GM19240 (cell line): ENCODE measurements around the gene TBCCD1.
"Not testable (repeated sequence)": the region's sequence is repeated elsewhere in the genome, so short reads cannot be mapped to it uniquely, and the experiment has no call there.

Experiments
- DNase-seq: peaks from one replicate; pipeline ENCODE4 v3.0.0; 2011; ENCODE audit warnings: low spot score; ENCODE audit not compliant: insufficient read length

TBCCD1 gene

DNA sequence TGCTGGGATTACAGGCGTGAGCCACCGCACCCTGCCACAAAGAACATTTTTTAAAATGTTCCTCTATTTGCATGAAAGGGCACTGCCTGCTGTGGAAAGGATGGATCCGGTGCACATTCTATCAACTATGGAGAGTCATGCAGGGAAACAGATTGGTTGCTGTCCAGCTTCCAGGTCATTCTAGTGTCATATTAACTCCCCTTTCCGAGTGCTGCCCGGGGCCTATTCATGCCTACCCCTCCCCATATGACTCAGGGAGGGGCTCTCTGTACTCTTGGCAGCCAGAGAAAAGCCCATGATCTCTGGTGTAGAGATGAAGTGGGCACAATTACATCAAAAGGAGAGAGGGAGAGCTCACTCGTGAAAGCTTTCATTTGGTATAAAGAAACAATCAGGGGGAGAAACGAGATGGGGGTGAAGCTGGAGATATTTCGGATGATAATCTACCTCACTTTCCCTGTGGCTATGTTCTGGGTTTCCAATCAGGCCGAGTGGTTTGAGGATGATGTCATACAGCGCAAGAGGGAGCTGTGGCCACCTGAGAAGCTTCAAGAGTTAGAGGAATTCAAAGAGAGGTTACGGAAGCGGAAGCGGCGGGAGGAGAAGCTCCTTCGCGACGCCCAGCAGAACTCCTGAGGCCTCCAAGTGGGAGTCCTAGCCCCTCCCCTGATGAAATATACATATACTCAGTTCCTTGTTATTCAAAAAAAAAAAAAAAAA lies 29.6 kb upstream of the TBCCD1 start:
- no peak for DNase-seq

DNA sequence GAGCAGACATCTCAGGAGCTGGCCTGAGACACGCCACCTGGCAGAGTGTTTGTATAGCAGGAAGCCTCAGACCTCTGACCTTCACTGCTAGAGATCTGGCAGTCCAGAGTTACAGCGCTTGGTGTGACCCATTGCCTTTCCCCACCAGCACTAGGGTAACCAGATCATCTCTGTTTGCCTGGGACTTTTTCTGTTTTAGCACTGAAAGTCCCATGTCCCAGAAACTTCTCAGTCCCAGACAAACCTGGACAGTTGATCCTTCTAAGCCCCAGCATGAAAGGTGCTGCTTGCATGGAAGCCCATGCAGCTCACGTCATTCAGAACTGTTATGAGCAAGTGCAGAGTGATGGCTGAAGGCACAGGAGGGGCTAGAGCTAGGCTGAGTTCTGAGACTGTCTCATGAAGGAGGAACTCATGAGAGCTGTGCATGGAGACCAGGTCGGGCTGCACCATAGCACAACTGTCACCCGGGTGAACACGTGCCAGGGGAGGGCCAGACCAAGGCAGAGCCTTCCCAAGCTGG lies 27.5 kb upstream of the TBCCD1 start:
- no peak for DNase-seq

DNA sequence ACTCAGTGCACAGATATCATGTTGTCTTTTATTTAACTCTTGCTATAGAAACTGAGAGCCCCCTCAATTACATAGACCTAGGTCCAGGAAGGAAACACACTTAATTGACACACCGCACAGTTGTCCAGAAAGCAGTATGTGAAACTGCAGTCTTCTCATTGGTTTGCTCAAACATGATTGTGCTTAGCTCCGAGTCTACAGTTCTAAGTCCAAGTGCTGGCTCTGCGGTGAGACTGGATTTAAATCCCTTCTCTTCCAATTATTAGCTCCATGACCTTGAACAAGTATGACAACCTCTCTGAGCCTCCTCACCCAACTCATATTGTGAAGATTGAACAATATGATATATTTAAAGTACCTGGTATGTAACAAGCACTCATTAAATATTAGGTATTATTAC lies 26.7 kb upstream of the TBCCD1 start:
- no peak for DNase-seq

DNA sequence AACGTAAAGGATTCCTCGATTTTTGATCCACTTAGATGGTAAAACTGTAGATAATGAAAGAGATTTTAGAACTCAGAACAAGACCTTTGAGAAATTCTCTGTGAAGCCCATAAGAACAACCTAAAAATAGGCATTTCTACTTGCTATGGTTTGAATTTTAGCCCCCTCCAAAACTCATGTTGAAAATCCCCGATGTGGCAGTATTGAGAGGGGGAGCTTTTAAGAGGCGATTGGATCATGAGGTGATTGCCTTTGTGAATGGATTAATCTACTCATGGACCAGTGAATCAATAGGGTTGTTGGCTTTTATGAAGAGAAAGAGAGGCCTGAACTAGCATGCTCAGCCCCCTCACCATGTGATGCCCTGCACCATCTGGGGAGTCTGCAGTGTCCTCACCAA lies 25.5 kb upstream of the TBCCD1 start:
- DNase-seq = no peak

DNA sequence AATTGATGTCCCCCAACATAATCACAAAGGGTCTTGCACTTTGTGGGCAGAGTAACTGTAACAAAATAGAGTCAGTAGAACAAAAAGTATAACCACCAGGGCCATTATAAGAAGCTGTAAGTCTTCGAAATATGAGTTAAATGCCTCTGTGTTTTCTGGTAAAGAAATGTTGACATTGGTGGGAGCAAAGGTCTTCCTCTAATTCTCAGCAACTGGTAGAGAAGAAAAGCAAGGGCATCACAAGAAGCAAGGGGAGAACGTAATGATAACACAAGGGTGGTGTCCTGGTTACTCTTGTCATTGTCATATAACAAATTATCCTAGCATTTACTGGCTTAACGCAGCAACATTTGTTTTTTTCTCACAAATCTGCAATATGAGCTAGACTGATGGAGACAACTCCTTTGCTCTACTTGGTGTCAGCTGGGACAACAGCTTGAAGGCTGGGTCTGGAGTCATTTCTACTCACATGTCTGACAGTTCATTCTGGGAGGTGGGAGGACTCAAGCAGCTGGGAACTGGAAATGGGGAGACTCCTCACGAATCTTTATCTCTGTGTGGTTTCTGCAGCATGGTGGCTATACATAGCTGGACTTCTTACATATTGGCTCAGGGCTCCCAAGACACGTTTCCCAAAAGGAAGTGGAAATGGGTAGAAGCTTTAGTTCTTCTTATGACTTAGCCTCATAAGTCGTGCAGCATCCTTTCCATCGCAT lies 23.6 kb upstream of the TBCCD1 start:
- no peak for DNase-seq

DNA sequence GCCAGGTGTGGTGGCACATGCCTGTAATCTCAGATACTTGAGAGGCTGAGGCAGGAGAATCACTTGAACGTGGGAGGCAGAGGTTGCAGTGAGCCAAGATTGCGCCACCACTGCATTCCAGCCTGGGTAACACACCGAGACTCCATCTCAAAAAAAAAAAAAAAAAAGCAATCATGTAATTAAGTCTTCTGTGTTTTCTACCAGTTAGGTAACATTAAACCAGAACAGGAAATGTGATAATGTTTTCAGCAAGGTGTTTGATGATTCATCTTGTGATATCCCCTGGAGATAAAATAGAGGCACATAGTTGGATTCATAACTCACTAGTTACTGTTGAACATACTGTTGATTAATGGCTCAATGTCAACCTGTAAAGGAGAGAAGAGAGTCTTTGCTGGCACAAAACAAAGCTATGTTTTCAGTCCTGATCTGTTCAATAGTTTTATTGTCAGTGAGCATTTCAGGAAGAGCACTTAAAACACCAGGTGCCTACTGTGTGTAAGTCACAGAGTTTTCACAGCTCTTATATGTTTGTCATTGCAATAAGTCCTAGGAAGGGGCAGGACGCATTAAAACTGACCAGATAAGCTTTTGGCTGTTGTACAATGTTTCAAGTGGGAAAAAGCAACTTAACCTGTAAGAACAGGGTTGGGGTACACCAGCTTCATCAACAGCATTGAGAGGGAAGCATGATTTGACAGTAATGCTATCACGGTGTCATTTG lies 22.9 kb upstream of the TBCCD1 start:
- no peak for DNase-seq

DNA sequence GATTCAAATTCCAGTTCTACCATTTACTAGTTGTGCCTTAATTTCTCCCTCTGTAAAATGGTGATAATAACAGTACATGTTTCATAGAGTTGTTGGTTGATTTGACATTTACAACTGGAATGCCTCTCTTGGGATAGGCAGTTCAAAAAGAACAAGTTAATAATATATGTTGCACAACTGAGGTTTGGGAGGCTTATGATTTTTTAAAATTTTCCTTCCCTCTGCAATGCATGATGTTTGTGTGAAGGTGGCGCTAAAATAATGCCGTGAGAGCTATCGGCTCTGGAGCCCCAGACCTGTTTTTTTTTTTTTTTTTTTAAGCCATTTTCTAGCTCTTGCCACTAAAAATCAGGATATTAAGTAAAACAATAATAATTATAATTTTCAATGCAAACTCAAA lies 22.0 kb upstream of the TBCCD1 start:
- DNase-seq = no peak

DNA sequence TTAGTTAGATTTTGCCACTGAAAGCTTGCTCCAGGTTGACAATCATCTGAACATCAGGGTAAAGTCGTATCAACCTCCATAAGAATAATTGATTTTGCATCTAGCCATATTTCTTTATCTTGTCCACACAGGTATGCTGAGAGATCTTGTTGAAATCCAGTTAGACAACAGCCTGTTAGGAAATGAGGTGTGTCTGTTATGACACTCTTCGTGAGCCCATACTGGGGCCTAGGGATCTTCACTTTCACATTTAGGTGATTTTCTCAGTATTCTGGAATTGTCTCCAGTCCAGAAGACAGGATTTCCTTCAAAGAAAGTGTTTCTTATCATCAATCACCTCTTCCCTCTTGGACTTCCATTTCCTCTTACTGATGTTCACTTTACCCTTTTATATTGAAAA lies 21.5 kb upstream of the TBCCD1 start:
- no peak for DNase-seq

DNA sequence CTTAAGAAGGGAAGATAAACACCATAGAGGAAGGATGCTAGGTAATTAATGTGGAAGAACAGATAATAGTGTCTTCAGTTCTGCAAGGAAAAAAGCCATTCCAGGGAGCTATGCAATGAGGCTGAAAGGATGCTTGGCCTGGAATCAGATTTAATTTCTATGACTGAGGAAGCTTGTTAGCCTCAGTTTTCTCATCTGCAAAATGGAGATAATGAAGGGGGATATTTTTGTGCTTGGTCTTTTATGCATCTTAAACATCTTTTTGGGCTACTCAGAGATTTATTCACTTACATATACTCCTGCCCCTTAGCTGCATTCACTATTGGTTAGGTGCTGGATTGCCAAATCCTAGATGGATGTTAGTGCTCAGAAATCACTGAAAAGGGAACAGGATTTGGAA lies 20.0 kb upstream of the TBCCD1 start:
- DNase-seq = no peak

DNA sequence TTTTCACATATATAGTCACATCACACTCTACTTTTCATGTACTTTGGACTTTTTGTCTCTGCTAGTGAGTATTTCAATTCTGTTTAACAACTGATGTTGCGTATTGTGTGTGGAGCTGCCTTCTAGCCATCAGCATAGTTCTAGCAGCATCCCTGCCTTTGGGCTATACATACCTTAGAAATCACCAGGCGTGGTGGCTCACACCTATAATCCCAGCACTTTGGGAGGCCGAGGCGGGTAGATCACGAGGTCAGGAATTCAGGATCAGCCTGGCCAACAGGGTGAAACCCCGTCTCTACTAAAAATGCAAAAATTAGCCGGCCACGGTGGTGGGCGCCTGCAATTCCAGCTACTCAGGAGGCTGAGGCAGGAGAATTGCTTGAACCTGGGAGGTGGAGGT lies 19.1 kb upstream of the TBCCD1 start:
- DNase-seq = not testable (repeated sequence)

DNA sequence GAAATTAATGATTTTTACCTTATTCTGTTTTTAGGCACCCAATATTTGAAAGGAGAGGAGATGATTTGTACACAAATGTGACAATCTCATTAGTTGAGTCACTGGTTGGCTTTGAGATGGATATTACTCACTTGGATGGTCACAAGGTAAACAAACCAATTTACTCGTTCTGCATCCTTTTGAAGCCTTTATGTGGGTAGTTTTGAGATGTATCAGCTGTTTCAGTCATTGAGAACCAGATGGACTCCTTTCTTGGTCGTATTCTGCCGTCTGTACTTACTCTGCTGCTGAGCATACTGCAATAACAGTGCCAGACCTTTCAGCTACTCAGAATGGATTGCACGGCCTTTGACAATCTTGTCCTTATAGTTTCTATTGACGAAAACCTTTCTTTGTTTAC lies 16.7 kb upstream of the TBCCD1 start:
- DNase-seq = no peak

DNA sequence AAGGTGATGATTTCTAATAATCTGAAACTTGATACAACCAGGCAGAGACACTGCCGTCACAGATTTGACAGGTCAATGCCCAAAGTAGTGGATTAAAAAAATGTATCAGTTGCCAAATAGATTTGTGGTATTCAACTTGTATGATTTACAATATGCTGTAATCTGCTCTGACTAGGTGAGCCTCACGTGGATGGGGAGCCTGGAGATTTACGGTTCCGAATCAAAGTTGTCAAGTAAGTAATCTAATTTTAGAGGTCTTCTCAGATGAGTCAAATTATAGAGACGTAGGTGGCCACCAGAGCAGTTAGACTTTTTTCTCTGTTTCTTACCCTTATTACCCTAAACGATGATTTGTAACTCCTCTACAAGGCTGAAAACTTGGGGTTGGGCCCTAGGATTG lies 15.4 kb upstream of the TBCCD1 start:
- no peak for DNase-seq

DNA sequence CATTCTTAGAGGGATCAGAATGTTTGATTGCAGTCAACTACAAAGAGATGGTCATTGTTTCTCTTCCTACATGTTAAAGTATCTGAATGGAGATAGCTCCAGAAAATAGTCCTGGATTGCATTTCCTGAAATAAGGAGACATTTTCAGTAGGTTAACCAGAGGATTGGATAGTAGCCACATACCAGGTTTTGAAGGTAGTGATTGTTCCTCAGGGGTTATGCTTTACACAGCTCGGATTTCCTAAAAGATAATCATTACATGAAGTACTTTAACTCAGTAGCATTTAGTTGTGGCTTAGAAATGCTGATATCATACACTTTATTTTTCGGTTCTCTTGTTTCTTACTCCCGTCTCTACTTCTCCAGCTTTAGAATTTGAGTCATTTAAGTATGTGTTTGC lies 13.6 kb upstream of the TBCCD1 start:
- DNase-seq = no peak

DNA sequence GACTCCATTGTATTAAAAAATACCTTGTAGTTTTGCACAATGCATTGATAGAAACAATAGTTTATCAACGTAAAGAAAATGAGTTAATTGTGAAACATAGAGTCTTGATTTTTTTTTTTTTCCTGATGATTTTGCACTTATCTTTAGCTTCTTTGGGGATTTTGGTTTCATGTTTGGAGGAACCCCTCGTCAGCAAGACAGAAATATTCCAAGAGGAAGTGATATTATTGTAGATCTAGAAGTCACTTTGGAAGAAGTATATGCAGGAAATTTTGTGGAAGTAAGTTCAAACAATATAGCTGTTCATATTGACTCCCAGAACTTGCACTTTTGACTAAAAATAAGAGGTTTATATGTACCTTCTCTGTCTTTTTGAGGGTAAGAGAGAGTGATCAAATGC lies 10.4 kb upstream of the TBCCD1 start:
- no peak for DNase-seq

DNA sequence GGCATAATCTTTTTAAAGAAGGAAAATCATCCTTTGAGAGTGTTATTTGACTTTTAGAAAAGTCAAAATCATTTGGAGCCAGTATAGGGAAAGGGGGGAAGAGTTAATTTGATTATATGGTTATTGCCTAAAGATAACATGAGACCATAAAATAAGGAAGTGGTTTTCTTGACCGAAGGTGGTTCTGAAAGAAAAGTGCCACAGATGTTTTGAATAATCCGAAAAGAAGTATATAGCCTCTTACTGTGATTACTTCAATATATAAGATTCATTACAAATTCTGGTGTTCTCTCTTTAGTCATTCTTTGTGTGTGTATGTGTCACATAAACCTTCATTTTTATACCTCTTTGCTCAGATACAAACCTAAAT lies 4.5 kb upstream of the TBCCD1 start:
- no peak for DNase-seq

DNA sequence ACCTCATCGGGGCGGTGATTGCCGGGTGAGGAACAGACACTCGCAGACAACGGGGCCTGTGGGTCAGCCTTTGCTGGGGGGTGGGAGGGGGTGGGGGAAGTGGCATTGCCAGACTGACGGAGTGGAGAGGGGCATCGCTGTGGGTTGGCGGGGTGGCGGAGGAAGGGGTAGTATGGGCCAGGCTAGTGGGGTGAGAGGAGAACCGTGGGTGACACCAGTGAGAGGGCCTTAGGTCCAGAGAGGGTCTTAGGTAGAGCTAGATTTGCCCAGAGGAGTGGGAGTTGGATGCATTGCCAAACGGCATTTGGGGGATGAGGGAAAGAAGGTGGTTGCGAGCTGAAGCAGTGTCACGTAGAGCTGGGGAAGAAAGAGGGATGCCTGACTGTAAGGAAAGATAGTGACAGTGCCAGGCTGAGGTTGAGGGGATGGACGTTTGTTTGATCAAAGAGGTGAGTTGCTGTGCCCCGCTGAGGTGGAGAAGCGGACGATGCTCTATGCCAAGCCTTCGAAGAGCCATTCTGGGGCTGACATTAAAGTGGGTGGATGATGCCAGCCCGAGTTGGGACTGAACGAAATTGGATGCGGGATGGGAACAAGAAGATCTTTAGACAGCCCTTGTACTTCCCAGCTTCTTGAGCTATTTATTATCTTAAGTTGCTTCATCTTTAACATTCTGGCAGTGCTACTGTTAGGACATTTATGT lies 4.0 kb upstream of the TBCCD1 start:
- DNase-seq = no peak

DNA sequence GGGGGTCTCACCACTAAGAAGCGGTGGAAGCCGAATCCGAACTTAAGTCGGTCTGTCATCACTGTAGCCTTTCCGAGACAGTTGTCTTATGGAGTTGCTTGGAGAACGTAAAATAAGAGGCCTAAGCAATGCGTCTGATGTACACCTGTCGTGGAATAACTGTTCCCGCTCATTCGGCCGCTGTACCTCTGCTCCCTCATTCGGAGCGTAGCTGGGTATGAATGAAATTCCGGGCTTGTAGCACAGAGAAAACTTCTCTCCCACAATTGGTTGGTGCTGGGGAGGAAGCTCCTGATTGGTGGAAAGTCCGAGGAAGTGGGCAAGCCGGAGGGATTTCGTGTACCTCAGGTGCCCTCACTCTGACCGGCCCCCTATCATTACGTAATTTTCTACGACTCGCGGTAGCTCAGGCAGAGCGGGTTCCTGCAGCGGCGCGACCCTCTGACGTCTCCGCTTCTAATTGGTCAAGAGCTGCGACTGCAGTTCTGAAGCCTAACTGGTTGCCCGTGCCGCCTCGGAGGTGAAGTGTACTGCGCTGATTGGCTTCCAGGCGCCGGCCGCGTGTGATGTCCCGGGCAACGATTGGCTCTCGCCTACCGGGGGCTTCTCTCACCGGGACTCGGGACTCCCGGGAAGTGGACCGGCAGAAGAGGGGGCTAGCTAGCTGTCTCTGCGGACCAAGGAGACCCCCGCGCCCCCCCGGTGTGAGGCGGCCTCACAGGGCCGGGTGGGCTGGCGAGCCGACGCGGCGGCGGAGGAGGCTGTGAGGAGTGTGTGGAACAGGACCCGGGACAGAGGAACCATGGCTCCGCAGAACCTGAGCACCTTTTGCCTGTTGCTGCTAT lies 3.2 kb upstream of the TBCCD1 start, which contains the start of gene DNAJB11:
Gene DNAJB11, plus strand, starts transcription at position 625 of the 845 bp plus-strand sequence. Its CDS starts 178 bp downstream, at position 803.
- peak; percentile 92 for DNase-seq

DNA sequence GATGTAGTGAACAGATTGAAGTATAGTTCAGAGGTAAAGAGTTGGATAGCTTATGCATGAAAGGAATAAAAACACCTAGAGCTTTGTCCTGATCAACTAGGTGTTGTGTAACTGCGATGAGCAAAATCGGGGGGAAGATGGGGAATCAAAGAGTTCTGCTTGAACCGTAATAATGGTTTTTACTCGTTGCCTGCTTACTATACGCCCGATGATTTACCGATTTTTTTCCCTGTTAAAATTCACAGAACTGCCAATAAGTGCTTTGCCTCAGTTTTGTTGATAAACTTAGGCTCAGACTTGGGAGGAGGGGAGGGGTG lies 2.6 kb upstream of the TBCCD1 start:
- no peak for DNase-seq

DNA sequence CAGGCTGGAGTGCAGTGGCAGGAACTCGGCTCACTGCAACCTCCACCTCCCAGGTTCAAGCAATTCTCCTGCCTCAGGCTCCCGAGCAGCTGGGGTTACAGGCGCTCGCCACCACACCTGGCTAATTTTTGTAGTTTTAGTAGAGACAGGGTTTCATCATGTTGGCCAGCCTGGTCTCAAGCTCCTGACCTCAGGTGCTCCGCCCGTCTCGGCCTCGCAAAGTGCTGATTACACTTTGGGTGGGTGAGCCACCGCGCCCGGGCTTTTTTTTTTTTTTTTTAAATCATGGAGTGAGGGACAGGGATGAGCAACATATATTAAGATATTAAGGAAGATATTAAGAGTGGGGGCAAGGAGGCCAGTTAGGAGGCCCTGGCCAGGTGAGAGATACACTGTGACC lies 2.2 kb upstream of the TBCCD1 start:
- DNase-seq = not testable (repeated sequence)

DNA sequence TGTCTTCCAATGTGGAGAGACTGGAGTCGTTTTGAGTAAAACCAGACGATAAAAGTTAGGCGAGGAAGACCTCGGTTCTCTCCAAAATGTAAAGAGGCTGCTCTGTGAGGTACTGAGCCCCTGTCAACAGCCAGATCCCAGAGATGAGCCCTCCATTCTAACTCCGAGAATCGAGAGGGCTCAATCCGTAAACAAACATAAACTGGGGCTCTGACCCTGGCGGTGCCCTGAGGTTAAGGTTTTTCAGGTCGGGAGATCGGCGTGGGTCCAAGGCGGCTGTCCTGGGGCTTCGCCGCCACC lies 417 bp downstream of the TBCCD1 start:
- DNase-seq = no peak

DNA sequence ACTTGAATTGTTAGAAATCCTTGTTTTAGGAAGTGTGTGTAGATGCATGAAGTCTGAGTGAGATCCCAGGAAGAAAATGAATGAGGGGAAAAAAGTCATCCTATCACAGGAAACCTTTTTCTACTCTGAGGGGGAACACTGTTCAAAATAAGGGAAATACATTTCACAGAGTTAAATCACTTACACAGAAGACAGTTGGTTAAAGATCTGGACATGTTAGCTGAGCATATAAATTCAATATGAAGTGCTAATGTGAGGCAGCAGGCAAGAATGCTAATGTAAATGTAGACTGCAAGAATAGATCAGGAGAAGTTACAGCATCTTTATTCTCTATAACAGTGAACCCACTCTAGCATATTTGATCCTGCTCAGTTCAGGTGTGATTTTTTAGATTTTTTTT lies 2.6 kb downstream of the TBCCD1 start:
- DNase-seq = no peak
